Peyer's patch (tissue), 4 donors: ENCODE results near the gene AKR1E2. TPM values are rescaled to one million over a fixed set of nuclear protein-coding genes. Genes with fewer than 3 reads are reported as not detected.

Source experiments
- DNase-seq, 3 donors: peaks; one replicate each; pipeline ENCODE4 v3.0.0-alpha.2; 2017 to 2019
- H3K27ac ChIP-seq, 4 donors: fragments of 200-600 bp; sonication (generic); one replicate each; pipeline ENCODE4 v1.5.1; 2016 to 2019
- H3K27me3 ChIP-seq, 2 donors: fragments of 200-600 bp; sonication (generic); one replicate each; pipeline ENCODE4 v1.5.1; 2019
- H3K36me3 ChIP-seq, 3 donors: fragments of 200-600 bp; sonication (generic); one replicate each; pipeline ENCODE4 v1.5.1; 2016 to 2019
- H3K4me1 ChIP-seq, 4 donors: fragments of 200-600 bp; sonication (generic); one replicate each; pipeline ENCODE4 v1.5.1; 2016 to 2019
- H3K4me3 ChIP-seq, 4 donors: fragments of 200-600 bp; sonication (generic); 1 replicate in 3 of 4; 2 replicates in 1 of 4; pipeline ENCODE4 v1.5.1; 2016 to 2019; ENCODE audit warnings: mild to moderate bottlenecking in 1 of 4
- H3K9me3 ChIP-seq, 4 donors: fragments of 200-600 bp; sonication (generic); one replicate each; pipeline ENCODE4 v1.5.1; 2016 to 2019; ENCODE audit warnings: mild to moderate bottlenecking in 1 of 4
- POLR2A ChIP-seq, 2 donors: fragments of 450-650 bp; IDR thresholded peaks; one replicate each; pipeline ENCODE4 v1.5.1; 2017; ENCODE audit warnings: antibody characterized with exemption in 2 of 2, mild to moderate bottlenecking in 2 of 2, moderate library complexity in 2 of 2
- total RNA-seq, 4 donors: library from RNA; depleted of rRNA; stranded (reverse); fragments of >200 nt; gene quantifications; one replicate each; pipeline ENCODE4 v1.1.0, GENCODE V29; 2016
- TF ChIP-seq, protein P1 (sequence below), 6 experiments: fragments of 450-650 bp in 4 of 6; fragments of 200-600 bp in 2 of 6; sonication (generic) in 1 of 6; IDR thresholded peaks; one replicate each; pipeline ENCODE4 v1.5.1; 2017 to 2019; ENCODE audit warnings: antibody characterized with exemption in 6 of 6, mild to moderate bottlenecking in 3 of 6, moderate library complexity in 1 of 6

The AKR1E2 gene
- total RNA-seq, 4 donors from 2014 or later = 2.0 to 59.4 (median 3.6) TPM

DNA sequence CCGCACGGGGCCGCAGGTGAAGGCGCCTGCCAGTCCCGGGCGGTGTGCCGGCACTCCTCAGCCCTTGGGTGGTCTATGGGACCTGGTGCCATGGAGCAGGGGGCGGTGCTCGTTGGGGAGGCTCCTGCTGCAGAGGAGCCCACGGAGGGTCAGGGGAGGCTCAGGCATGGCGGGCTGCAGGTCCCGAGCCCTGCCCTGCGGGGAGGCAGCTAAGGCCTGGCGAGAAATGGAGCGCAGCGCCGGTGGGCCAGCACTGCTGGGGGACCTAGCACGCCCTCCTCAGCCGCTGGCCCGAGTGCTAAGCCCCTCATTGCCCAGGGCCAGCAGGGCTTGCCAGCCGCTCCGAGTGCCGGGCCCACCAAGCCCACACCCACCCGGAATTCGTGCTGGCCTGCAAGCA is 18.9 kb downstream of the AKR1E2 start:
- Histone ChIP-seq H3K4me3 (no peak overlapping the region), H3K36me3 (no peaks in the 10 kb centered on the region), H3K4me1 (no peaks in the 10 kb centered on the region), H3K27me3 (no peaks in the 10 kb centered on the region), H3K9me3 (no peaks in the 10 kb centered on the region), H3K27ac (no peak overlapping the region)
- DNase-seq = no peak
- no peak for TF ChIP-seq POLR2A (IDR thresholded peaks at IDR 0.05)
- TF ChIP-seq, protein P1, sequence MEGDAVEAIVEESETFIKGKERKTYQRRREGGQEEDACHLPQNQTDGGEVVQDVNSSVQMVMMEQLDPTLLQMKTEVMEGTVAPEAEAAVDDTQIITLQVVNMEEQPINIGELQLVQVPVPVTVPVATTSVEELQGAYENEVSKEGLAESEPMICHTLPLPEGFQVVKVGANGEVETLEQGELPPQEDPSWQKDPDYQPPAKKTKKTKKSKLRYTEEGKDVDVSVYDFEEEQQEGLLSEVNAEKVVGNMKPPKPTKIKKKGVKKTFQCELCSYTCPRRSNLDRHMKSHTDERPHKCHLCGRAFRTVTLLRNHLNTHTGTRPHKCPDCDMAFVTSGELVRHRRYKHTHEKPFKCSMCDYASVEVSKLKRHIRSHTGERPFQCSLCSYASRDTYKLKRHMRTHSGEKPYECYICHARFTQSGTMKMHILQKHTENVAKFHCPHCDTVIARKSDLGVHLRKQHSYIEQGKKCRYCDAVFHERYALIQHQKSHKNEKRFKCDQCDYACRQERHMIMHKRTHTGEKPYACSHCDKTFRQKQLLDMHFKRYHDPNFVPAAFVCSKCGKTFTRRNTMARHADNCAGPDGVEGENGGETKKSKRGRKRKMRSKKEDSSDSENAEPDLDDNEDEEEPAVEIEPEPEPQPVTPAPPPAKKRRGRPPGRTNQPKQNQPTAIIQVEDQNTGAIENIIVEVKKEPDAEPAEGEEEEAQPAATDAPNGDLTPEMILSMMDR (IDR thresholded peaks at IDR 0.05) = no peak

DNA sequence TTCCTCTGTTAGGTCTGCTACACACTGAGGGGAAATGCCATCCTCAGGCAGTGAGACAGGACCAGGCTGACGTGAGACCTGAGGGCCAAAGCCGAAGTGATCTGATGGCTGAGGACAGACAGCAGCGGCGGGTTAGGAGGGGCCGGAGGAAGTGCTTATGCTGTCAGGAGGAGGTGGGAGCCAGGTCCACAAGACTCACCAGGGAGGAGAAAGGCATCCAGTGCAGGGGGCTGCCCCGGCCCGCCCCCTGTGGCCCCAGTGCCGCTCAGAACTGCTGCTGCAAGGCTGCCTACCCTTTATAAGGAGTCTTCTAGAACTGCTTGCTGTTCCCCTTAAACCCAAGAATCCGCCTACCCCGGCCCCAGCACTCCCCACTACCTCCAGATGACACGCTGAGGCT is 19.8 kb downstream of the AKR1E2 start:
- H3K4me1 ChIP-seq = no peaks in the 10 kb centered on the region
- no peak overlapping the region for H3K27ac ChIP-seq
- no peak for DNase-seq
- no peak for TF ChIP-seq POLR2A (IDR thresholded peaks at IDR 0.05)
- TF ChIP-seq, protein P1 (IDR thresholded peaks at IDR 0.05) = no peak
- no peaks in the 10 kb centered on the region for H3K9me3 ChIP-seq
- no peaks in the 10 kb centered on the region for H3K36me3 ChIP-seq
- H3K4me3 ChIP-seq = no peak overlapping the region
- H3K27me3 ChIP-seq = no peaks in the 10 kb centered on the region

DNA sequence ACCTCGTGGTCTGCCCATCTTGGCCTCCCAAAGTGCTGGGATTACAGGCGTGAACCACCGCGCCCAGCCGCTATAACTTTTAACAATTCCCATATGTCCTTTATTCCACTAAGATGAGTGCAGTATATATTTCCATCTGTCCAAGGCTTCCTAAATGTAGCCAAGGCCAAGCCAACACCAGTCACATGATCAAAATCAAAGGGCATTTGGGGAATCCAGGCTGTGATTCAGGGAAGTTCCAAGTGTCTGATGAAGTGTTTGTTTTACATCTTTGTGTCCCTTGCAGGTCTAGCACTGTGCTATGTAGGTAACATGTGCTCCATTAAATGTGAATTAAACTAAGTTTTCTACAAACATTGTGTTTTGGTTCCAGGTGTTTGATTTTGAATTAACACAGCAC is 20.8 kb downstream of the AKR1E2 start:
- Histone ChIP-seq H3K4me3 (no peak overlapping the region), H3K9me3 (no peaks in the 10 kb centered on the region), H3K27me3 (no peaks in the 10 kb centered on the region), H3K27ac (no peak overlapping the region), H3K4me1 (no peaks in the 10 kb centered on the region), H3K36me3 (no peaks in the 10 kb centered on the region)
- no peak for TF ChIP-seq POLR2A (IDR thresholded peaks at IDR 0.05)
- TF ChIP-seq, protein P1 (IDR thresholded peaks at IDR 0.05) = no peak
- no peak for DNase-seq

DNA sequence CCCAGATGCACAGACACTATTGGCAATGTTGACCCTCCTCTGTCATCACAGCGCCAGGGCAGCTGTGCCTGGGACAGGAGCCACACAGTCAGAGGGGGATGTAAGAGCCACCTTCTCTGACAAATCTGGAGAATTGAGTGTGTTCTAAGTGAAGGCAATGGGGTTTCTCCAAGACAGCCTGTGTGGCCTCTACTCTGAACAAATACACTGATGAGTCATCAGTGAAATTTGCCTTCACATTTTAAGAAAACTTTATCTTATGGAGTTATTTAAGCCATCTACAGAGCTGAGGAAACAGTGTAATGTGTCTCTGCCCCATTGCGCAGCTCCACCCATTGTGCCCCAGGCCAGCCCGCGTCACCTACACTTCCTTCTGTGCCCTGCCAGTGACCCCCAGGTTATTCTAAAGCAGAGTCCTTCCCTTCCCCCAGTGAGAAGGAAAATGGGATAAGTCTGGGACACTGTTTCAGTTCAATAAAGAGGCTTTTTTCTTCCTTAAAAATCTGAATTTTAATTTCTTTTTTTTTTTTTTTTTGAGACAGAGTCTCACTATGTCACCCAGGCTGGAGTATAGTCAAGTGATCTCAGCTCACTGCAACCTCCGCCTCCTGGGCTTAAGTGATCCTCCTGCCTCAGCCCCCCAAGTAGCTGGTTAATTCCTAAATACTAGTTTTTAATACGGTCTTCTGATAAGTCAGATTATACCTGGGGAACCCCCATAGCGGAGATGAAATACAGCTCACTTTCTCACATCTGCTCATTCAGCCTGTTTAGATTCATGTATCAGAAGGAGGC is 21.8 kb downstream of the AKR1E2 start:
- Histone ChIP-seq H3K4me1 (no peaks in the 10 kb centered on the region), H3K27me3 (no peaks in the 10 kb centered on the region), H3K27ac (no peak overlapping the region), H3K4me3 (no peak overlapping the region), H3K9me3 (no peaks in the 10 kb centered on the region), H3K36me3 (no peaks in the 10 kb centered on the region)
- TF ChIP-seq, protein P1 (IDR thresholded peaks at IDR 0.05) = no peak
- TF ChIP-seq POLR2A (IDR thresholded peaks at IDR 0.05) = no peak
- no peak for DNase-seq

DNA sequence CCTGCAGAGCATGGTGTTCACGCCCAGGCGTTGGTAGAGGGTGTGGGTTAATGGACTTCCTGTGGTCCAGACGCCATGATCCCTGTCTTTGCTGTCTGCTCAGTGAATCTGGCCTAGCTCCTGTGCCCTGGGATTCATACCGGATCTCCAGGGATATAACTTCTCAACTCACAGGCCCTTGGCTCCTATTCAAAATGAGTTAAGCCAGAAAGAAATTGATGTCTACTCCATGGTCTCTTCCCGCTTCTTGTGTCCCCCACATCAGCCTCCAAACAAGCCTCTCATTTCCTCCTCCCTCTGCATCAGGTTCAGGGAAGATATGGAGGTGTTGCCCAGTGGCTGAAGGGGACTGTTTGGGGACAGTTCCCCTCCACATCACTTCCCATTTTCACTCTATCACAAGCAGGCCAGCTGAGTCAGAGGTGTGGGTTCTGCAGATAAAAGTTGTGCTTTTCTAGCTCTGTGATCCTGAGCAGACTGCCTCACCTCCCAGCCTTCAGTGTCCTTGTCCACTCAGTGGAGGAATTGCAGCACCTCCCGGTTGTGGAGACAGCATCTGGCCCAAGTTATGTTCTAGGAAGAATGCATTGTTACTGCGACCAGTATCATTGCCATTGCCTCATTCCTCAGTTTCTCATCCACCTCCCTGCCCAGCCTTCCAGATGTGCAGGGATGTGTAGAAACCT is 22.5 kb downstream of the AKR1E2 start:
- no peak for TF ChIP-seq POLR2A (IDR thresholded peaks at IDR 0.05)
- TF ChIP-seq, protein P1 (IDR thresholded peaks at IDR 0.05) = no peak

More for the DNA sequence above, 22.5 kb downstream of the AKR1E2 start:
- no peak overlapping the region for H3K27ac ChIP-seq
- no peak for DNase-seq
- H3K27me3 ChIP-seq = no peaks in the 10 kb centered on the region
- H3K9me3 ChIP-seq = no peaks in the 10 kb centered on the region
- H3K36me3 ChIP-seq = no peaks in the 10 kb centered on the region
- no peak overlapping the region for H3K4me3 ChIP-seq
- no peaks in the 10 kb centered on the region for H3K4me1 ChIP-seq
